ENCODE data around the gene IL27RA. TPM values are rescaled to one million over a fixed set of nuclear protein-coding genes. Genes with fewer than 3 reads are reported as not detected.

Gene IL27RA
- total and polyA plus RNA-seq, 2 experiments from 2014 or later: 7.7 to 11.4 TPM

- peaks cover 4% of the 10 kb centered on the region for H3K4me1 Mint-ChIP-seq
- Histone ChIP-seq H3K79me2 (replicated peaks; ENCODE audit: insufficient read depth) (no peaks in the 10 kb centered on the region), H4K20me1 (replicated peaks; ENCODE audit: insufficient read depth) (no peaks in the 10 kb centered on the region), H3K9me2 (ENCODE audit: insufficient read depth) (no peaks in the 10 kb centered on the region), H3K36me3 (ENCODE audit: insufficient read depth) (no peaks in the 10 kb centered on the region), H3K4me3 (peak overlapping the region; percentile 90), H3K27me3 (ENCODE audit: insufficient read depth) (peaks cover 10% of the 10 kb centered on the region; the same call in 1 of the 2 replicates), H3K27ac (ENCODE audit: low read depth) (no peak overlapping the region), H3F3A (replicated peaks; ENCODE audit: low read depth) (peaks cover 8% of the 10 kb centered on the region; the same call in 1 of the 2 replicates), H3K4me2 (peak overlapping the region; percentile 92), H3K4me1 (ENCODE audit: insufficient read depth) (peaks cover 4% of the 10 kb centered on the region; the same call in 1 of the 2 replicates), H2AFZ (peak overlapping the region; percentile 100)
- no peaks in the 10 kb centered on the region for H3K9me3 Mint-ChIP-seq
- ATAC-seq (peak; percentile 4; the same call in 2 of the 3 replicates), DNase-seq (ENCODE audit: low spot score) (peak; percentile 28)
- TF ChIP-seq ZNF114 (CRISPR knock-in tag; IDR thresholded peaks at IDR 0.05): no peak
- TF ChIP-seq CREB1 (CRISPR knock-in tag; IDR thresholded peaks at IDR 0.05; ENCODE audit: low read depth): no peak
- no peak for TF ChIP-seq REST (IDR thresholded peaks at IDR 0.05; ENCODE audit: unreplicated experiment)
- no peak for TF ChIP-seq POLR2AphosphoS5 (IDR thresholded peaks at IDR 0.05; ENCODE audit: low read depth)
- TF ChIP-seq ZNF462 (CRISPR knock-in tag; IDR thresholded peaks at IDR 0.05): no peak
- TF ChIP-seq JUNB (IDR thresholded peaks at IDR 0.05; ENCODE audit: unreplicated experiment): no peak
- no peak for TF ChIP-seq NANOG (IDR thresholded peaks at IDR 0.05; ENCODE audit: borderline replicate concordance)
- no peak for TF ChIP-seq STAT1 (IDR thresholded peaks at IDR 0.05; ENCODE audit: unreplicated experiment)
- no peak for TF ChIP-seq CTCF (conservative IDR thresholded peaks at IDR 0.05; ENCODE audit: low read depth in 2 of 2)
- no peak for TF ChIP-seq ZNF331 (CRISPR knock-in tag; IDR thresholded peaks at IDR 0.05; ENCODE audit: low read depth)
- no peak for TF ChIP-seq EZH2phosphoT487 (IDR thresholded peaks at IDR 0.05; ENCODE audit: unreplicated experiment)
- TF ChIP-seq ETS1 (IDR thresholded peaks at IDR 0.05): no peak
- TF ChIP-seq EZH2 (IDR thresholded peaks at IDR 0.05; ENCODE audit: low read depth, unreplicated experiment): no peak
- no peak overlapping the region for H3K27ac Mint-ChIP-seq
- peak overlapping the region; percentile 75 for H3K4me3 Mint-ChIP-seq
- peaks cover 16% of the 10 kb centered on the region for H3K27me3 Mint-ChIP-seq (ENCODE audit: insufficient read depth, low read depth, poor library complexity)
- H3K36me3 Mint-ChIP-seq (ENCODE audit: low read depth): no peaks in the 10 kb centered on the region; the same call in 2 of the 3 replicates
Observed at GRCh38 chr19:14030997-14031718, 404 bp upstream of the IL27RA start.

All from GM23338 (cell line).